MM.1S (cell line): ENCODE results near the gene MFGE8.

ENCODE experiments used
- DNase-seq: peaks from one replicate; pipeline ENCODE4 v3.0.0-alpha.2; 2015
- H2AFZ ChIP-seq: fragments of 300-600 bp; sonication (generic); 2 replicates; pipeline ENCODE4 v1.6.0; 2016; ENCODE audit warnings: antibody characterized with exemption, low read length
- H3F3A ChIP-seq: fragments of 300-600 bp; sonication (generic); 2 replicates; pipeline ENCODE4 v1.6.1; 2016; ENCODE audit warnings: mild to moderate bottlenecking, antibody characterized with exemption, low read length, moderate library complexity, mixed read lengths; ENCODE audit not compliant: insufficient read depth
- H3K27ac ChIP-seq: fragments of 300-600 bp; sonication (generic); 2 replicates; pipeline ENCODE4 v1.5.1; 2016; ENCODE audit warnings: mild to moderate bottlenecking, low read length
- H3K27me3 ChIP-seq: fragments of 300-600 bp; sonication (generic); replicated peaks from 2 replicates; pipeline ENCODE4 v1.6.0; 2016; ENCODE audit warnings: low read length; ENCODE audit not compliant: insufficient read depth
- H3K36me3 ChIP-seq: fragments of 300-600 bp; sonication (generic); replicated peaks from 2 replicates; pipeline ENCODE4 v1.6.1; 2016; ENCODE audit warnings: mild to moderate bottlenecking, low read length, mixed read lengths; ENCODE audit not compliant: insufficient read depth
- H3K4me1 ChIP-seq: fragments of 300-600 bp; sonication (generic); 2 replicates; pipeline ENCODE4 v1.6.1; 2016; ENCODE audit warnings: low read length, mixed read lengths
- H3K4me2 ChIP-seq: fragments of 300-600 bp; sonication (generic); 2 replicates; pipeline ENCODE4 v1.6.0; 2016; ENCODE audit warnings: low read depth, low read length
- H3K4me3 ChIP-seq: fragments of 300-600 bp; sonication (generic); 2 replicates; pipeline ENCODE4 v1.5.1; 2016; ENCODE audit warnings: low read length, mixed read lengths
- H3K79me2 ChIP-seq: fragments of 300-600 bp; sonication (generic); 2 replicates; pipeline ENCODE4 v1.6.1; 2016; ENCODE audit warnings: mixed run types, low read length, mixed read lengths
- H3K9ac ChIP-seq: fragments of 300-600 bp; sonication (generic); 2 replicates; pipeline ENCODE4 v1.6.1; 2016; ENCODE audit warnings: low read length, mixed read lengths
- H3K9me2 ChIP-seq: fragments of 300-600 bp; sonication (generic); replicated peaks from 2 replicates; pipeline ENCODE4 v1.6.1; 2016; ENCODE audit warnings: mild to moderate bottlenecking, low read length, mixed read lengths; ENCODE audit not compliant: insufficient read depth
- H3K9me3 ChIP-seq: fragments of 300-600 bp; sonication (generic); replicated peaks from 2 replicates; pipeline ENCODE4 v1.6.1; 2016; ENCODE audit warnings: mild to moderate bottlenecking, low read length, mixed read lengths; ENCODE audit not compliant: insufficient read depth
- H4K20me1 ChIP-seq: fragments of 300-600 bp; sonication (generic); 2 replicates; pipeline ENCODE4 v1.6.1; 2016; ENCODE audit warnings: mild to moderate bottlenecking, low read length, moderate library complexity, mixed read lengths; ENCODE audit not compliant: insufficient read depth
- EZH2 ChIP-seq: fragments of 300-600 bp; sonication (generic); optimal IDR thresholded peaks from 2 replicates; pipeline ENCODE3; 2017; ENCODE audit warnings: low read depth, mild to moderate bottlenecking, antibody characterized with exemption, low read length, mixed read lengths
- EZH2phosphoT487 ChIP-seq: fragments of 300-600 bp; sonication (generic); IDR thresholded peaks from 2 replicates; pipeline ENCODE4 v1.6.1; 2018; ENCODE audit warnings: antibody characterized with exemption, low read length
- TF ChIP-seq, protein P1 (sequence below): fragments of 300-600 bp; sonication (generic); IDR thresholded peaks from 2 replicates; pipeline ENCODE4 v1.5.1; 2016; ENCODE audit warnings: antibody characterized with exemption, low read length, mixed read lengths

MFGE8 gene

GRCh38 chr15:88874275-88874674 is 38.9 kb downstream of the MFGE8 start:
- Histone ChIP-seq H3K27ac (no peak overlapping the region), H3K9me3 (no peaks in the 10 kb centered on the region), H3K4me2 (no peak overlapping the region), H3F3A (no peaks in the 10 kb centered on the region), H3K9me2 (no peaks in the 10 kb centered on the region), H4K20me1 (no peaks in the 10 kb centered on the region), H3K79me2 (no peaks in the 10 kb centered on the region), H3K4me1 (no peaks in the 10 kb centered on the region), H3K36me3 (no peaks in the 10 kb centered on the region), H3K4me3 (no peak overlapping the region), H2AFZ (no peak overlapping the region), H3K27me3 (no peaks in the 10 kb centered on the region; the same call in 1 of the 2 replicates), H3K9ac (no peak overlapping the region)
- no peak for DNase-seq
- TF ChIP-seq EZH2, result no peak
- TF ChIP-seq EZH2phosphoT487, result no peak
- TF ChIP-seq, protein P1, sequence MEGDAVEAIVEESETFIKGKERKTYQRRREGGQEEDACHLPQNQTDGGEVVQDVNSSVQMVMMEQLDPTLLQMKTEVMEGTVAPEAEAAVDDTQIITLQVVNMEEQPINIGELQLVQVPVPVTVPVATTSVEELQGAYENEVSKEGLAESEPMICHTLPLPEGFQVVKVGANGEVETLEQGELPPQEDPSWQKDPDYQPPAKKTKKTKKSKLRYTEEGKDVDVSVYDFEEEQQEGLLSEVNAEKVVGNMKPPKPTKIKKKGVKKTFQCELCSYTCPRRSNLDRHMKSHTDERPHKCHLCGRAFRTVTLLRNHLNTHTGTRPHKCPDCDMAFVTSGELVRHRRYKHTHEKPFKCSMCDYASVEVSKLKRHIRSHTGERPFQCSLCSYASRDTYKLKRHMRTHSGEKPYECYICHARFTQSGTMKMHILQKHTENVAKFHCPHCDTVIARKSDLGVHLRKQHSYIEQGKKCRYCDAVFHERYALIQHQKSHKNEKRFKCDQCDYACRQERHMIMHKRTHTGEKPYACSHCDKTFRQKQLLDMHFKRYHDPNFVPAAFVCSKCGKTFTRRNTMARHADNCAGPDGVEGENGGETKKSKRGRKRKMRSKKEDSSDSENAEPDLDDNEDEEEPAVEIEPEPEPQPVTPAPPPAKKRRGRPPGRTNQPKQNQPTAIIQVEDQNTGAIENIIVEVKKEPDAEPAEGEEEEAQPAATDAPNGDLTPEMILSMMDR, result no peak

DNA sequence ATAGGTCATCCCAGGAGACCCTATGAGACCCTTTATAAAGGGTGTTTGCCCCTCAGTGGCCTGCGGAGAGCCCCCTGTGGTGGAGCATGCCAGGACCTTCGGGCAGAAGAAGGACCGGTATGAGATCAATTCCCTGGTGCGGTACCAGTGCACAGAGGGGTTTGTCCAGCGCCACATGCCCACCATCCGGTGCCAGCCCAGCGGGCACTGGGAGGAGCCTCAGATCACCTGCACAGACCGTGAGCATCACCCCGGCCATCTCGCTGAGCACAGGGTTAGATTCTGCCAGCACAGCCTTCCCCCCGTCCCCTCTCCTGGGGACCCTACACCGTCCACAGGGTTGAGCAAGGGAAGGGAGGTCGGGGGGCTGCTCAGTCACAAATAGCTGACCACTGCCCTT is 39.4 kb downstream of the MFGE8 start:
- Histone ChIP-seq H3K4me3 (no peak overlapping the region), H3K79me2 (no peaks in the 10 kb centered on the region), H3K9ac (no peak overlapping the region), H3K36me3 (no peaks in the 10 kb centered on the region), H3K27me3 (no peaks in the 10 kb centered on the region; the same call in 1 of the 2 replicates), H3K9me3 (no peaks in the 10 kb centered on the region), H3F3A (no peaks in the 10 kb centered on the region), H3K4me1 (no peaks in the 10 kb centered on the region), H3K4me2 (no peak overlapping the region), H2AFZ (no peak overlapping the region), H3K9me2 (no peaks in the 10 kb centered on the region), H3K27ac (no peak overlapping the region), H4K20me1 (no peaks in the 10 kb centered on the region)
- TF ChIP-seq, protein P1, result no peak
- TF ChIP-seq EZH2phosphoT487 (no peak), EZH2 (no peak)
- DNase-seq, result no peak

DNA sequence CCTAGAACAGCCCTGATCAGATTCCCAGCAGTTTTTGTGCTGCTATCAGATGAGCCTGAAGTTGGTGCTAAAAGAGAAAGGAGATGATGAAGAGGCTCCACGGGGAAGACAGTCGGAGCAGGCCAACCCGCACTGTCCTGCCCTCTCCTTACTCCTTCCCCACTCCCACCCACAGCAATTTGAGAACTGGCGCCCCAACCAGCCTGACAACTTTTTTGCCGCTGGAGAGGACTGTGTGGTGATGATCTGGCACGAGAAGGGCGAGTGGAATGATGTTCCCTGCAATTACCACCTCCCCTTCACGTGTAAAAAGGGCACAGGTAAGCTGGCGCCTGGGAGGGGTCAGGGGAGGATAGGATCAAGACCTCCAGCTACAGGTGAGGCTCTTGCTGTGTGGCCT is 40.5 kb downstream of the MFGE8 start:
- no peaks in the 10 kb centered on the region for H3K4me1 ChIP-seq
- no peaks in the 10 kb centered on the region for H3F3A ChIP-seq
- H3K4me2 ChIP-seq, result no peak overlapping the region
- no peaks in the 10 kb centered on the region for H4K20me1 ChIP-seq
- no peak overlapping the region for H3K9ac ChIP-seq
- no peak overlapping the region for H3K27ac ChIP-seq
- no peak overlapping the region for H3K4me3 ChIP-seq
- H3K9me2 ChIP-seq, result no peaks in the 10 kb centered on the region
- no peaks in the 10 kb centered on the region for H3K9me3 ChIP-seq
- no peak for DNase-seq
- no peaks in the 10 kb centered on the region for H3K36me3 ChIP-seq
- H3K27me3 ChIP-seq, result no peaks in the 10 kb centered on the region; the same call in 1 of the 2 replicates
- TF ChIP-seq EZH2phosphoT487 (no peak), EZH2 (no peak)
- TF ChIP-seq, protein P1, result no peak
- no peaks in the 10 kb centered on the region for H3K79me2 ChIP-seq
- no peak overlapping the region for H2AFZ ChIP-seq

DNA sequence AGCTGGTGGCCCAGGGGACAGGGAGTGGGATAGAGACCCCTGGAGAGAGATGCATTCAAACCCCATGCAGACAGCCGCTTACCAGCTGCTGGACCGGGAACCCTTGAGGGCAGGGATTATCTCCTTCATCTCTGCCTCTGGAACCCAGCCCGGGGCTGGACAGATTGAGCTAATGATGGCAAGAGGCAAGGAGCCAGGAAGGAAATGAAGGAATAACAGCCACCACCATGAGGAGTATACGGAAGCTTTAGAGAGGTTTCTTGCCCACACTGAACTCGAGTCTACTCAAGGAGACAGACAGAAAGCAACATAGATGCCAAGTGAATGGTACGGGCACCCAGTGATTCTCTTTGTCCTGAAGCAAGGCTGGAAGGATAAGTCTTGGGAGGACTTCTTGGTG is 41.1 kb downstream of the MFGE8 start:
- DNase-seq, result no peak

More for the DNA sequence above, 41.1 kb downstream of the MFGE8 start:
- no peaks in the 10 kb centered on the region for H4K20me1 ChIP-seq
- no peaks in the 10 kb centered on the region for H3K4me1 ChIP-seq
- no peaks in the 10 kb centered on the region for H3K36me3 ChIP-seq
- no peak overlapping the region for H3K4me2 ChIP-seq
- TF ChIP-seq EZH2 (no peak), EZH2phosphoT487 (no peak)
- TF ChIP-seq, protein P1, result no peak
- H3K9me2 ChIP-seq, result no peaks in the 10 kb centered on the region
- H3K4me3 ChIP-seq, result no peak overlapping the region
- H3K79me2 ChIP-seq, result no peaks in the 10 kb centered on the region
- no peaks in the 10 kb centered on the region for H3K9me3 ChIP-seq
- H3K27ac ChIP-seq, result no peak overlapping the region
- H3F3A ChIP-seq, result no peaks in the 10 kb centered on the region
- H3K9ac ChIP-seq, result no peak overlapping the region
- no peak overlapping the region for H2AFZ ChIP-seq
- no peaks in the 10 kb centered on the region; the same call in 1 of the 2 replicates for H3K27me3 ChIP-seq
